T1000 (cell line): ENCODE data around the gene RNU1-4.
"Not testable (repeated sequence)": the region's sequence is repeated elsewhere in the genome, so short reads cannot be mapped to it uniquely, and the experiment has no call there.

Experiments
- DNase-seq: peaks from one replicate; lab custom pipeline; 2025; ENCODE audit warnings: mixed read lengths; lab: John Stamatoyannopoulos, UW

Gene RNU1-4

DNA sequence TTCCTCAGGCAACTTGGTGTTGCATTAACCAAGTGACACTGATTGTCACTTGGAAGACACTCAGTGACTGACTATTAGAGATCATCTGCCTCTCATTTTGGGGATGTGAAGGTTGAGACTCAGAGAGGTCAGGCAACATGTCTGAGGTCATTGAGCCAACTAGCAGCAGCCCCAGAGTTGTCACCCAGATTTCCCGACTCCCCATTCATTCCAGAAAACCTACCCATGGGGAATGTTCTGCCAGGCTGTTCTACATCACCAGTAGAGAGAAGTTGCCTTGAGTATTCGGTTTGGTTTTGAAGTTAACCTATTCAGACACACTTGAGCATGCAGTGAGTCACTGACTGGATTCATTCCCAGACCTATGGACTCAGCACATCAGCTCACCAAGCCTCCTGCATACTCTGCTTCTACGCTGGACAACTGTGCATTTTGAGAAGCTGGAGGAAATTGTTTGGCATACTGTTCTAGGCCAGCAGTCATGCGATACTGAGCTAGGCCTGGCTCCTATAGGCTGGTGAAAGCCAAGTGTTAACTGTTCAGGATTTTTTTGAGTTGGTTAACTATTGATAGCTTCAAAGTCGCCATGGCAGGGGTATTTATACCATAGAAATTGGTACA is 29.9 kb downstream of the RNU1-4 start:
- not testable (repeated sequence) for DNase-seq

DNA sequence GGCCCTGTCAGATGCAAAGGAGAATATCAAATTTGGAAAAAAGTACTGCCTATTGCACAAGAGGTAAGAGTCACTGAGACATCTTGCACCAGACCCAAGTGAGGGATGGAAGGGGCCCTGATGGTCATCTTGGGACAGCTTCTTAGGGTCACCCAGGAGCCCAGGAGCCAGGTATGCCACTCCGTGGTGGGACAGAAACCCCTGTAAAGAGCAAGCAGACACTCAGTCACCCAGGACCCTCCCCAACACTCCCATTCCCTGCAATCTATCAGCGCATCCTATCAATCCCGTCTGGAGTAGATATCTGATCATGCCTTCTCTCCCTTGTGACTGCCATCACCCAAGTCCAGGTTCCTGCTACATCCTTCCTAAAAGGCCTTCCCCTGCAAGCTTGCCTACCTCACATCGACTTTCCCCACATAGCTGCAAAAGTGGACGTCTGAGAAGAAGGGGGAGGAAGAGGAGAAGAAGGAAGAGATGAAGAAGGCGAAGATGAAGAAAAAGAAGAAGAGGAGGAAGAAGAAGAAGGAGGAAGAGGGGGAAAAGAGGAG is 30.7 kb downstream of the RNU1-4 start:
- DNase-seq: not testable (repeated sequence)

- DNase-seq: not testable (repeated sequence)
Measured at GRCh38 chr1:16772275-16773204, 32.2 kb downstream of the RNU1-4 start.

GRCh38 chr1:16773205-16773596 is 32.9 kb downstream of the RNU1-4 start:
- DNase-seq: not testable (repeated sequence)

GRCh38 chr1:16773723-16774122 is 33.4 kb downstream of the RNU1-4 start:
- DNase-seq: not testable (repeated sequence)

DNA sequence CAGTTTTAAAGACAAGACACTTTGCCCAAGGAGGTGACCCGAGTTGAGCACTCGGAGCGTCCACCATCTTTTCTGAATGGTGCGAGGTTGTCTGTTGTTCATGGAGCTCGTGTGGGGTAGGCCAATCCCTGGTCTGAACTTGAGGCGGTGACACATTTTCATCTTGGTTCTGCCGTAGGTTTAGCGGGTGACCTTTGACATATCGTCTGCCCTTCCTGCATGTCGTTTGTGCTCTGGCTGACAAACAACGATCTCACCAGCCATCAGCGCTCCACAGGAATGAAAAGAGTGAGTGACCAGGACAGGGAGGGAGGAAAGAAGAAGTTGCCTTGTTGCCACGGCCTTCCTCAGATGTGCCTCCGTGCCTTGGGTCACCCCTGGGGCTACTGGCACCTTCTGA is 34.5 kb downstream of the RNU1-4 start:
- DNase-seq: not testable (repeated sequence)

- not testable (repeated sequence) for DNase-seq
Measured at GRCh38 chr1:16775290-16775689, 35.0 kb downstream of the RNU1-4 start.

GRCh38 chr1:16776248-16776647 is 35.9 kb downstream of the RNU1-4 start:
- DNase-seq: not testable (repeated sequence)

DNA sequence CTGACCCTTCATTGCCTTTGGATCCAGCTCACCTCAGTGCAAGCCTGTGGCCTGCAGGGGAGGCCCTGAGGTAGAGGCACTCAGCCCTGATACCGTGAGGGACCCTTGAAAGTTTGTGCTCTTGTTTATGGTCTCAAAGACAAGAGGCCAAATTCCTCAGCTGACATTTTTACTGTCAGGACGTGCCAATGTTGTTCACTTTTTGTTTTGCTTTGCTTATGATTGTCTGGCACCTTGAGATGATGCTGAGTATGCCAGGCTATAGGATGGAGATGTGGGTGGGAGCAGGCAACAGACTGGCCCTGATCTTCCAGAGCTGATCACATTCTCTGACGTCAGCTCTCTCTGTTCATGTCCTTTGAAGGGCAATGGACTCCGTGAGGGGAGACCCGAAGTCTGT is 36.5 kb downstream of the RNU1-4 start:
- DNase-seq: not testable (repeated sequence)

GRCh38 chr1:16777821-16778220 is 37.5 kb downstream of the RNU1-4 start:
- not testable (repeated sequence) for DNase-seq

- DNase-seq: not testable (repeated sequence)
Measured at GRCh38 chr1:16779525-16779924, 39.2 kb downstream of the RNU1-4 start.

- DNase-seq: not testable (repeated sequence)
Measured at GRCh38 chr1:16781033-16781432, 40.7 kb downstream of the RNU1-4 start.

GRCh38 chr1:16781625-16782024 is 41.3 kb downstream of the RNU1-4 start:
- not testable (repeated sequence) for DNase-seq

- DNase-seq: not testable (repeated sequence)
Measured at GRCh38 chr1:16784955-16785354, 44.6 kb downstream of the RNU1-4 start.

DNA sequence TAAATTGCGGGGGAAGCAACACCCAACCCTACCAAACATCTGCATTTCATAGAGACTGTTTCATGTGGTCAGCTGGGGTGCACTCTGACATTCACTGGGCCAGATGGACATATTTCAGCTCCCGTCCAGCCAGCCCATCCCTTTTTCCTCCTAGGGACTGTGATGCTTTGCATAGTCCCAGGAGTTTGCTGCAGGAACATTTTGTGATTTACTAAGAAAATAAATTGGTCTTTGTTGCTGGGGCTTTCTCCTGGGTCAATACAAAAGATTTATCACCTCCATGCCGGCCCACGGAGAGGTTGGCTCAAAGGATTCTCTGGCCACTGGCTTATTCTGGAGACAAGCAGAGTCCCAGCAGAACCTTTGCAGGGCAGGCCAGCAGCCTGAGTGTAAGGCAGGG is 46.0 kb downstream of the RNU1-4 start:
- DNase-seq: not testable (repeated sequence)

DNA sequence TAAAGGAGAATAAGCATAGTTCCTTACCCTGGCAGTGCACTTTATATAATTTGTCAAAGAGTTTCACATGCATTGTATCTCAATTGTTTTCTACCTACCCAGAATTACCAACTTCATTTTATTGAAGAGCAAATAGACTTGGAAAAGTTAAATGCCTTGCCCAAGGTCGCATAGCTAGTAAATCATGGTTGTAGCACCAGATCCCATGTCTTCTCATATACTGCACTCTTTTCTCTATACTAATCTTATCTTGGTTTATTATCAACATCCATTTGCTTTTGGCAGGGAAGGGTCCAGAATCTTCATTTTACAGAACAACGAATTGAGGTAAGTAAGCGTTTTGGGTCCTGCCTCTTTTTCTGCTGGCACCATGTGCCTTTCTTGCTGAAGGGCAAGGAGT is 46.9 kb downstream of the RNU1-4 start:
- not testable (repeated sequence) for DNase-seq

GRCh38 chr1:16787711-16788110 is 47.4 kb downstream of the RNU1-4 start:
- not testable (repeated sequence) for DNase-seq
